ENCODE measurements around the gene C8G.

DNA sequence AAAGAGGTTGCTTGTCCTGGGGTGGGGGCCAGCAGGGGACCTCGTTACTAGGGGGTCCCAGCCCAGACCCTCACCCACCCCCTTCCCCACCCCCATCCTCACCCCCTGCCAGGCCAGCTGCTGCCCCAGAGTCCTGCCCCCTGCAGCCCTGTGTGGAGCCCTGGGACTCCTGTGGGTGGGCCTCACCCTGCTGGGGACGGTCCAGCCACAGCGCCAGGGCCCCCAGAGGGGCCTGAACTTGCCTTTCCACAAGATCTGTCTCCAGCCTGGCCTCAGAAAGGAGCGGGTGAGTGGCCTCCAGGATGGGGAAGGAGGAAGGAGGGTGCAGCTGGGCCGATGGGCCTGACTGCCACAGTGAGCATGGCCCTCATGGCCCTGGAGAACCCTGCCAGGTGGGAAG is 24.7 kb downstream of the C8G start:
- TF ChIP-seq, protein P1, sequence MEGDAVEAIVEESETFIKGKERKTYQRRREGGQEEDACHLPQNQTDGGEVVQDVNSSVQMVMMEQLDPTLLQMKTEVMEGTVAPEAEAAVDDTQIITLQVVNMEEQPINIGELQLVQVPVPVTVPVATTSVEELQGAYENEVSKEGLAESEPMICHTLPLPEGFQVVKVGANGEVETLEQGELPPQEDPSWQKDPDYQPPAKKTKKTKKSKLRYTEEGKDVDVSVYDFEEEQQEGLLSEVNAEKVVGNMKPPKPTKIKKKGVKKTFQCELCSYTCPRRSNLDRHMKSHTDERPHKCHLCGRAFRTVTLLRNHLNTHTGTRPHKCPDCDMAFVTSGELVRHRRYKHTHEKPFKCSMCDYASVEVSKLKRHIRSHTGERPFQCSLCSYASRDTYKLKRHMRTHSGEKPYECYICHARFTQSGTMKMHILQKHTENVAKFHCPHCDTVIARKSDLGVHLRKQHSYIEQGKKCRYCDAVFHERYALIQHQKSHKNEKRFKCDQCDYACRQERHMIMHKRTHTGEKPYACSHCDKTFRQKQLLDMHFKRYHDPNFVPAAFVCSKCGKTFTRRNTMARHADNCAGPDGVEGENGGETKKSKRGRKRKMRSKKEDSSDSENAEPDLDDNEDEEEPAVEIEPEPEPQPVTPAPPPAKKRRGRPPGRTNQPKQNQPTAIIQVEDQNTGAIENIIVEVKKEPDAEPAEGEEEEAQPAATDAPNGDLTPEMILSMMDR (IDR thresholded peaks at IDR 0.05): no peak
- TF ChIP-seq POLR2AphosphoS5 (IDR thresholded peaks at IDR 0.05): no peak
- TF ChIP-seq EP300 (IDR thresholded peaks at IDR 0.05; ENCODE audit: low read depth): no peak
- TF ChIP-seq POLR2A (IDR thresholded peaks at IDR 0.05): no peak

Measured in transverse colon (tissue), 4 donors.